ENCODE data around the gene LRRTM2.

The LRRTM2 gene

DNA sequence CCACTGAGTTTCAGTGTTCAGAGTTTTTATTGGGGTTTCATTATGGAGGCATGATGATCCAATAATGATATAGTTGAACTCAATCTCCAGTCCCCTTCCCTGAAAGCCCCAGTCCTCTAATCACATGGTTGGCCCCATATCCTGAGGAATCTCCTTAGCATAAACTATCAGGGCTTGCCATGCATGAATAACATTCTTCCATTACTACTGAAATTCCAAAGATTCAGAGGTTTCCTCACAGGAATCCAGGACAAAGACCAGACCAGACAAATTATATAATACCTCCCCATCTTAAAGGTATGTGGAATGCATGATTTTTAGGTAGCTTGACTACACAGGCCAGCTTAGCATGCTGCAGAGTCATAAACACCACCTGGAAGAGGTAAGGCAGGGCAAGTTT is 15.5 kb upstream of the LRRTM2 start:
- ChIA-PET CTCF (interaction anchor here (0.9 kb wide), 1 partner anchor 13 kb away, joined by 3 read pairs; no protein-coding TSS in a partner anchor), POLR2A (no interaction called here)
- TF ChIP-seq, protein P1, sequence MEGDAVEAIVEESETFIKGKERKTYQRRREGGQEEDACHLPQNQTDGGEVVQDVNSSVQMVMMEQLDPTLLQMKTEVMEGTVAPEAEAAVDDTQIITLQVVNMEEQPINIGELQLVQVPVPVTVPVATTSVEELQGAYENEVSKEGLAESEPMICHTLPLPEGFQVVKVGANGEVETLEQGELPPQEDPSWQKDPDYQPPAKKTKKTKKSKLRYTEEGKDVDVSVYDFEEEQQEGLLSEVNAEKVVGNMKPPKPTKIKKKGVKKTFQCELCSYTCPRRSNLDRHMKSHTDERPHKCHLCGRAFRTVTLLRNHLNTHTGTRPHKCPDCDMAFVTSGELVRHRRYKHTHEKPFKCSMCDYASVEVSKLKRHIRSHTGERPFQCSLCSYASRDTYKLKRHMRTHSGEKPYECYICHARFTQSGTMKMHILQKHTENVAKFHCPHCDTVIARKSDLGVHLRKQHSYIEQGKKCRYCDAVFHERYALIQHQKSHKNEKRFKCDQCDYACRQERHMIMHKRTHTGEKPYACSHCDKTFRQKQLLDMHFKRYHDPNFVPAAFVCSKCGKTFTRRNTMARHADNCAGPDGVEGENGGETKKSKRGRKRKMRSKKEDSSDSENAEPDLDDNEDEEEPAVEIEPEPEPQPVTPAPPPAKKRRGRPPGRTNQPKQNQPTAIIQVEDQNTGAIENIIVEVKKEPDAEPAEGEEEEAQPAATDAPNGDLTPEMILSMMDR (IDR thresholded peaks at IDR 0.05; ENCODE audit: insufficient read depth, low read length, missing control alignments), result no peak
- no peak overlapping the region for H3K4me3 ChIP-seq (ENCODE audit: low read depth, low read length)
- DNase-seq (ENCODE audit: low read depth, low spot score), result no peak

DNA sequence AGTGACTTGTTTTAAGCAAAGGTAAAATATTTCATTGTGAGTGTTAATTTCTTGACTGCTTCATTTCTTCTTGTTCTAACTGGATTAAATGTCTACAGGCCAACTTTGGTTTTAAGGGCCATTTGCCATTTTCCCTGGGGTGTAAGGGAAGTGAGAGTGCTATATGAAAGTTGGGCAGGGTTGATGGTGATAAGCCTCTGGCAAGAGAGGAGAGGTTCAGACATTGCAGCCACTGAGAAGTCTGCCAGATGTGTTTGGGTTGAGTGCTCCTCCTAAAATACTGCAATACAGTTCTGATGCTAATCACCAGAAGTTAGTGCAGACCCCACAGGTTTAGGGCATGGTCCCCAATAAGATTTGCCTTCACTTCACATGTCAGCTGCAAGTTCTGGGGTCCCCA is 14.9 kb upstream of the LRRTM2 start:
- TF ChIP-seq, protein P1 (IDR thresholded peaks at IDR 0.05; ENCODE audit: insufficient read depth, low read length, missing control alignments), result no peak
- POLR2A ChIA-PET, result no interaction called here
- no peak for DNase-seq (ENCODE audit: low read depth, low spot score)
- CTCF ChIA-PET, result no interaction called here
- no peak overlapping the region for H3K4me3 ChIP-seq (ENCODE audit: low read depth, low read length)

DNA sequence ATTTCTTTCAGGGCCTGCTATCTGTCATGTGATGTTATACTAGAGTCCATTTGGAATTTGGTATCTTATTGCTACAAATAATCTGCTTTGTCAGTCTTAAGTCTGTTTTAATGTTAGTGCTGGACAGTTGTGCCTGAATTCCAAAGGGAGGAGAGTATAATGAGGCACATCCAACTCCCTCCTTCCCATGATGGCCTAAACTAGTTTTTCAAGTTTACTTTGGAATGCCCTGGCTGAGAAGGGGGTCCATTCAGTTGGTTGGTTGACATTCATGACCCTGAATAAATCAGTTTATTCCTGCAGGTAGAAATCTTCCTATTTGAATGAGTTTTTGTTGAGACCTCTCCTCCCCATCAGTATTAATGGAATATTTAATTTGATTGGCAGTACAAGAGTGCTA is 9.4 kb upstream of the LRRTM2 start:
- CTCF ChIA-PET, result interaction anchor here (1.5 kb wide), 1 partner anchor 12 kb away, joined by 3 read pairs; no protein-coding TSS in a partner anchor
- TF ChIP-seq, protein P1 (IDR thresholded peaks at IDR 0.05; ENCODE audit: insufficient read depth, low read length, missing control alignments), result no peak
- DNase-seq (ENCODE audit: low read depth, low spot score), result no peak
- POLR2A ChIA-PET, result no interaction called here
- H3K4me3 ChIP-seq (ENCODE audit: low read depth, low read length), result no peak overlapping the region

DNA sequence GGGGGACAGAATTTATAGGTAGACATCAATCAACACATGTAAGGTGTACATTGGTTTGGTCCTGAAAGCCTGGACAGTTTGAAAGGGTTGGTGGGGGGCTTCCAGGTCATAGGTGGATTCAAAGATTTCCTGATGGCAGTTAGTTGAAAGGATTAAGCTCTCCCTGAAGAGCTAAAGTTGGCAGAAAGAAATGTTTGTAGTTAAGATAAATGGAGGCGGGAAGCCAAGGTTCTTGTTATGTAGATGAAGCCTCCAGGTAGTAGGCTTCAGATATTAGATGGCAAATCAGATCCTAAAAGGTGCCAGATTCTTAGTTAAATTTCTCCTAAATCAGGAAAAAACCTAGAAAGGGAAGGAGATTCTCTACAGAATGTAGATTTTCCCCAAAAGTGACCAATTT is 9.0 kb upstream of the LRRTM2 start:
- CTCF ChIA-PET, result interaction anchor here (1.4 kb wide), 1 partner anchor 94 kb away, joined by 3 read pairs; no protein-coding TSS in a partner anchor

DNA sequence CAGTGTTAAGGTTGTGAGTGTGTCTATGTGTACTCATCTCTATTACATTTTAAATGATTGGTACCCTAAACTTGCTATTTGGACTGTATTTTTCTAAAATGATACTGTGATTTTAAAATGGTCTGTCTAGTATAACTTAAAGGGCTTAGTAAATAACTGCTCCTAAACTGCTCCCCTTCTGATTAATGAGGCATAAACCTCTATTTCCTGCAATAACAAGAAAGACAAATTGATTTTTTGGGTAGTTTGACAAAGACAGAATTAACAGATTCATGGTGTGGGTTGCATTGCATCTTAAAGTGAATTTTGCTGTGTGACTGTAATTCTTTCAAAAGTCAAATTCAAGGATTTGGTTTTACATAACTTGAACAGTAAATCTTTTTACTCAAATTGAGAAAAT is 8.1 kb upstream of the LRRTM2 start:
- H3K4me3 ChIP-seq (ENCODE audit: low read depth, low read length), result no peak overlapping the region
- TF ChIP-seq, protein P1 (IDR thresholded peaks at IDR 0.05; ENCODE audit: insufficient read depth, low read length, missing control alignments), result no peak
- CTCF ChIA-PET, result interaction anchor here (1.4 kb wide), 1 partner anchor 94 kb away, joined by 3 read pairs; no protein-coding TSS in a partner anchor
- POLR2A ChIA-PET, result no interaction called here
- DNase-seq (ENCODE audit: low read depth, low spot score), result no peak

More for the DNA sequence above, 9.0 kb upstream of the LRRTM2 start:
- TF ChIP-seq, protein P1 (IDR thresholded peaks at IDR 0.05; ENCODE audit: insufficient read depth, low read length, missing control alignments), result no peak
- DNase-seq (ENCODE audit: low read depth, low spot score), result no peak
- H3K4me3 ChIP-seq (ENCODE audit: low read depth, low read length), result no peak overlapping the region
- POLR2A ChIA-PET, result no interaction called here

DNA sequence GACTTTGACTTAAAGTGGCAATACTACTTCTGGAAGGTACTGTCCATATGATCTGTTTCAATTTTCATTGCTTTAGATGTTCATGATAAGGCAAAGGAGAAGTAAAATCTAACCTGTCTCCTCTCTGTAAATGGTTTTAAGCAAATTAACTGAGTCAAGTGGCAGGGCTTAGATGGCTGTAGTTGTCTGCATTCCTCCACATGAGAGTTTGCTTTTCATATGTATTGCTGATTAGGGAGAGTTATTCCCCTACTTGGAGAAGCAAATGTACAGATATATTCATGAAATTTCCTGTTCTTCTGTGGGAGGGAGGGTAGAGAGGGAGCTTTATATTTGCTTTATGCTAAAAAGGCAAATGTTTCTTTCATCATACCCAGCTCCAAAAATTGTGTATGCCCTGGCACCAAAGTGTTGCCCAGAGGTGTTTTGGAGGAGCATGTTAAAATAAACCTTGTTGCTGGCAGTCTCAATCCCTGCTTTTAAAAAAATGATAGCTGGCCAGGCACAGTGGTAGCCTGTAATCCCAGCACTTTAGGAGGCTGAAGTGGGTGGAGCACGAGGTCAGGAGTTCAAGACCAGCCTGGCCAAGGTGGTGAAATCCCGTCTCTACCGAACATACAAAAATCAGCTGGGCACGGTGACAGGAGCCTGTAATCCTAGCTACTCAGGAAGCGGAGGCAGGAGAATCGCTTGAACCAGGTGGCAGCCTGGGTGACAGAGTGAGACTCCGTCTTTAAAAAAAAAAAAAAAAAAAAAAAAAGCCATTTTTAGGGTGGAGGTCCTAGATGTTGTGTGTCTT is 3.5 kb upstream of the LRRTM2 start:
- no peak overlapping the region for H3K4me3 ChIP-seq (ENCODE audit: low read depth, low read length)
- CTCF ChIA-PET, result interaction anchor here (1.2 to 1.7 kb wide), 5 partner anchors 9 to 142 kb away, joined by 3 to 7 read pairs (median 3); no protein-coding TSS in a partner anchor
- no peak for DNase-seq (ENCODE audit: low read depth, low spot score)
- TF ChIP-seq, protein P1 (IDR thresholded peaks at IDR 0.05; ENCODE audit: insufficient read depth, low read length, missing control alignments), result no peak
- POLR2A ChIA-PET, result no interaction called here
